Endothelial cell of umbilical vein (primary cell): ENCODE results near the gene PTF1A. TPM values are rescaled to one million over a fixed set of nuclear protein-coding genes. Genes with fewer than 3 reads are reported as not detected.

ENCODE experiments used
- BruUV-seq: library from RNA; stranded (reverse); fragments of 400-500 nt; replicated peaks from 2 replicates; lab custom pipeline; 2021; lab: Mats Ljungman, UMichigan
- CTCF ChIA-PET: fragments of 300-600, 350-600 bp; sonication (Branson Sonifier 250); formaldehyde crosslinking; loops from one replicate; lab custom pipeline; 2021; ENCODE audit warnings: antibody characterized with exemption, inconsistent platforms; lab: Charles Lee
- POLR2A ChIA-PET: fragments of 300-600, 350-600 bp; sonication (Branson Sonifier 250); formaldehyde crosslinking; loops from one replicate; lab custom pipeline; 2021; ENCODE audit warnings: antibody characterized with exemption, inconsistent platforms; lab: Charles Lee
- DNase-seq: peaks from one replicate; pipeline ENCODE4 v3.0.0-alpha.2; 2011; ENCODE audit warnings: low read depth, low spot score
- FAIRE-seq: peaks from 2 replicates; lab custom pipeline; 2011; peaks lifted over from hg19 to GRCh38; lab: Jason Lieb, UNC
- H2AFZ ChIP-seq: 2 replicates; pipeline ENCODE4 v1.6.0; 2012; ENCODE audit warnings: low read depth, low read length, control low read depth, inconsistent platforms
- H3K27ac ChIP-seq: 2 replicates; pipeline ENCODE4 v1.5.1; 2011; ENCODE audit warnings: low read depth, mild to moderate bottlenecking, control low read depth, low read length, moderate library complexity; ENCODE audit not compliant: insufficient read depth
- H3K27me3 ChIP-seq, 2 experiments: 2 replicates each; pipeline versions ENCODE4 v1.6.0 to v1.6.1; 2011; ENCODE audit warnings: low read length in 2 of 2, mixed read lengths in 1 of 2; ENCODE audit not compliant: control insufficient read depth in 2 of 2, insufficient read depth in 2 of 2
- H3K36me3 ChIP-seq, 2 experiments: 2 replicates in 1 of 2; 3 replicates in 1 of 2; pipeline ENCODE4 v1.5.1; 2011; ENCODE audit warnings: low read length in 2 of 2, mild to moderate bottlenecking in 1 of 2, moderate library complexity in 1 of 2; ENCODE audit not compliant: control insufficient read depth in 2 of 2, insufficient read depth in 2 of 2; ENCODE audit errors: extremely low read depth in 1 of 2
- H3K4me1 ChIP-seq: 3 replicates; pipeline ENCODE4 v1.5.1; 2011; ENCODE audit warnings: mild to moderate bottlenecking, low read length; ENCODE audit not compliant: control insufficient read depth, insufficient read depth; ENCODE audit errors: extremely low read depth
- H3K4me2 ChIP-seq: 2 replicates; pipeline ENCODE4 v1.6.1; 2011; ENCODE audit warnings: low read length, control low read depth, mixed read lengths; ENCODE audit not compliant: insufficient read depth
- H3K4me3 ChIP-seq, 3 experiments: fragments of 200-600 bp in 1 of 3; sonication (generic), shearing (Covaris generic) in 1 of 3; replicated peaks in 1 of 3; 2 replicates each; pipeline ENCODE4 v1.5.1; 2011 to 2016; ENCODE audit warnings: control low read depth in 3 of 3, low read length in 3 of 3, mild to moderate bottlenecking in 2 of 3, inconsistent platforms in 1 of 3, low read depth in 1 of 3, moderate library complexity in 1 of 3; ENCODE audit not compliant: insufficient read depth in 1 of 3
- H3K79me2 ChIP-seq: 2 replicates; pipeline ENCODE4 v1.6.0; 2012; ENCODE audit warnings: low read length, inconsistent platforms; ENCODE audit not compliant: control insufficient read depth, insufficient read depth
- H3K9ac ChIP-seq: replicated peaks from 2 replicates; pipeline ENCODE3; 2011; ENCODE audit warnings: low read length, control low read depth; ENCODE audit not compliant: insufficient read depth; ENCODE audit errors: extremely low read depth
- H3K9me1 ChIP-seq: replicated peaks from 3 replicates; pipeline ENCODE4 v1.6.0; 2011; ENCODE audit warnings: mild to moderate bottlenecking, low read length; ENCODE audit not compliant: control insufficient read depth, insufficient read depth; ENCODE audit errors: extremely low read depth
- H3K9me3 ChIP-seq: replicated peaks from 2 replicates; pipeline ENCODE4 v1.5.1; 2012; ENCODE audit warnings: low read length, inconsistent platforms; ENCODE audit not compliant: control insufficient read depth, insufficient read depth
- H4K20me1 ChIP-seq: replicated peaks from 2 replicates; pipeline ENCODE3; 2011; ENCODE audit warnings: mild to moderate bottlenecking, low read length; ENCODE audit not compliant: control insufficient read depth, insufficient read depth; ENCODE audit errors: extremely low read depth
- CTCF ChIP-seq, 2 donors: IDR thresholded peaks; 1 replicate in 1 of 2; 2 replicates in 1 of 2; pipeline ENCODE4 v1.5.1; 2011; ENCODE audit warnings: low read length in 2 of 2, mild to moderate bottlenecking in 2 of 2, moderate library complexity in 2 of 2, control low read depth in 1 of 2, inconsistent platforms in 1 of 2, low read depth in 1 of 2; ENCODE audit not compliant: insufficient read depth in 1 of 2; ENCODE audit errors: extremely low read depth in 1 of 2
- EZH2 ChIP-seq: IDR thresholded peaks from 2 replicates; pipeline ENCODE4 v1.6.1; 2012; ENCODE audit warnings: borderline replicate concordance, low read depth, mild to moderate bottlenecking, moderate library complexity, low read length, inconsistent platforms; ENCODE audit not compliant: severe bottlenecking
- FOS ChIP-seq: IDR thresholded peaks from 2 replicates; pipeline ENCODE4 v1.6.1; 2011; ENCODE audit warnings: mild to moderate bottlenecking, low read length, moderate library complexity, borderline replicate concordance; ENCODE audit not compliant: insufficient read depth
- GATA2 ChIP-seq: IDR thresholded peaks from 2 replicates; pipeline ENCODE4 v1.7.0; 2011; ENCODE audit warnings: low read depth, mild to moderate bottlenecking, moderate library complexity, mixed read lengths, low read length; ENCODE audit not compliant: insufficient read length, insufficient read depth
- JUN ChIP-seq: IDR thresholded peaks from 2 replicates; pipeline ENCODE4 v1.6.1; 2011; ENCODE audit warnings: borderline replicate concordance, low read depth; ENCODE audit not compliant: insufficient read length, insufficient read depth
- MAX ChIP-seq: IDR thresholded peaks from 2 replicates; pipeline ENCODE4 v1.6.1; 2011; ENCODE audit not compliant: insufficient read depth, insufficient read length
- MYC ChIP-seq: IDR thresholded peaks from one replicate; pipeline ENCODE4 v1.6.1; 2011; ENCODE audit warnings: mild to moderate bottlenecking, low read depth, low read length
- POLR2A ChIP-seq: IDR thresholded peaks from 2 replicates; pipeline ENCODE4 v1.6.1; 2012; ENCODE audit warnings: low read depth, mild to moderate bottlenecking, control low read depth, low read length
- POLR2AphosphoS5 ChIP-seq: IDR thresholded peaks from 2 replicates; pipeline ENCODE4 v1.6.1; 2012; ENCODE audit warnings: low read depth, mild to moderate bottlenecking, control low read depth, low read length, moderate library complexity; ENCODE audit not compliant: insufficient read depth
- dilution Hi-C: fragments of 300-500 bp; cut with MboI; formaldehyde crosslinking; loops from one replicate; pipeline ENCODE4 v1.15.0; 2019; ENCODE audit warnings: low sequenced_read_pairs; ENCODE audit not compliant: extremely low pct_ligation_motif_present
- intact Hi-C: fragments of 100-400 bp; cut with micrococcal nuclease; formaldehyde crosslinking; loops from one replicate; pipeline ENCODE4 v1.10.0; 2022
- polyA plus RNA-seq, 4 experiments: library from polyadenylated mRNA; depleted of rRNA in 3 of 4; stranded (reverse) in 3 of 4; unstranded in 1 of 4; fragments of >200 nt; gene quantifications; 2 replicates each; pipeline versions ENCODE4 v1.2.1 to v1.2.3, GENCODE V29; 2011 to 2012; ENCODE audit warnings: missing spikeins in 1 of 4
- total RNA-seq: library from RNA; stranded (reverse); gene quantifications from 2 replicates; pipeline ENCODE4 v1.2.3, GENCODE V29; 2021

The PTF1A gene
- total and polyA plus RNA-seq, 2 donors (not counting 3 experiments of a cell fraction or from before 2014, with no cell fraction given) = not detected

GRCh38 chr10:23198610-23198939 lies 6.5 kb downstream of the PTF1A start:
- Histone ChIP-seq H3K27ac (no peak overlapping the region), H3K36me3 (no peaks in the 10 kb centered on the region), H3K4me1 (no peaks in the 10 kb centered on the region), H3K79me2 (no peaks in the 10 kb centered on the region), H3K4me2 (no peak overlapping the region), H3K9ac (no peak overlapping the region), H3K9me1 (no peaks in the 10 kb centered on the region), H2AFZ (no peak overlapping the region), H4K20me1 (no peaks in the 10 kb centered on the region), H3K27me3 (peaks cover 78 to 92% of the 10 kb centered on the region in 2 experiments), H3K4me3 (no peak overlapping the region), H3K9me3 (no peaks in the 10 kb centered on the region)
- no TSS peak for BruUV-seq
- no peak for FAIRE-seq
- dilution Hi-C loops = no loop called here
- intact Hi-C loops = no loop called here
- CTCF ChIA-PET = no interaction called here
- POLR2A ChIA-PET = no interaction called here
- no peak for DNase-seq
- TF ChIP-seq MYC = no peak
- no peak for TF ChIP-seq POLR2A
- TF ChIP-seq FOS = no peak
- TF ChIP-seq GATA2 = no peak
- TF ChIP-seq POLR2AphosphoS5 = no peak
- TF ChIP-seq JUN = no peak
- no peak for TF ChIP-seq MAX
- no peak for TF ChIP-seq CTCF (IDR thresholded peaks at IDR 0.05; ENCODE audit: extremely low read depth in 1 of 2, insufficient read depth in 1 of 2, low read depth in 1 of 2, low read length in 2 of 2)
- TF ChIP-seq EZH2 = no peak
